GM18868 (cell line): ENCODE data around the gene THRB.

ENCODE experiments used
- ATAC-seq: cut with Tn5 transposase; IDR thresholded peaks from one replicate; pipeline ENCODE4 v1.9.1; 2021; ENCODE audit warnings: mild to moderate bottlenecking, moderate library complexity; ENCODE audit not compliant: unreplicated experiment

The THRB gene

DNA sequence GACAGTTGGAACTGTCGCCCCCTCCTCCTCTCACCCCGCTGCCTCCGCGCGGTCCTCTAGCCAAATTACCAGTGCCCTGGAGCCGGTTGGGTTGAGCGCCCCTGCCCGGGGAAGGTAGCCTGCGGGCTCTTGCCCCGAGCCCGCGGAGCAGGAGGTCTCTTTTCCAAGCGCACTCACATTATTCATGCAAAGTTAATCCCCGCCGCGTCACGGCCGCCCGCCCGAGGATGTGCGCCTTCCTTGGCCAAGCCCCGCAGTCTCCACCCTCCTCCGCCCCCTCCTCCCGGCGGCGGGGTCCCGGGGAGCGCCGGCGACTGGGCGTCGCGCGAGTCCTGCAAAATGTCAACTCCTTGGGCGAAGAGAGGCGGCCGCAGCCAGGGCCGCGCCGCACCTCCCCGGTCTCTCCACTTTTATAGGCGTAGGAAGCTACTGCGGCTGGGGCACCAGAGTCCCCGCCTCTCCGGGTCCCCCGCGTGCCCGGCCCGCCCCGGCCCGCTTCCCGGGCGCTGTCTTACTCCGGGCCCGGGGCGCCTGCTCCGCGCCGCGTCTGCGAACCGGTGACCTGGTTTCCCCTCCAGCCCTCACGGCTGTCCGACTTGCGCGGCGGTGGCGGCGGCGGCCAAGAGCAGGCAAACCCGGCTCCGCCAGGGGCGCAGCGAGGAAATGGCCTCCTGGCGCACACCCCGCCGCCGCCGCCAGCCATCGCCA is at the start of gene THRB:
TSS of gene THRB (minus strand) at position 233 of the 708 bp plus-strand sequence.
- peak; percentile 47 for ATAC-seq

DNA sequence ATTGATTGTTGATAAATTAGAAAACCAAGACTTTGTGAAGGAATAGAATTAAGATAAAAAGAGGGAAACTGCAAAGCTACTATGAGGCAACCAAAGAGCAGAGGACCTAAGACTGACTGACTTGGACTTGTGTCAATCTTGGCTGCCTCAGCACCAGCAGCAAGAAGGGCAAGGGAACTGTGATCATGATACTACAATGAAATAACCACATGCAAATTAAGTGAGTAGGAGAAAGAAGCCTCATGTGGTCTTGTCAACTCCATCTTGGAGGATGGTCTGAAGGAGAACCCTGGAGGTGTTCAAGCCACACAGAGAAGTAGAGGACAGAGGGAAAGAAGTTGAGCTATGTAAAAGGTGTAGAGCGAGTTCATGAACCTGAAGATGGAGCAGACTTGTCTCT is 47.3 kb upstream of the THRB start:
- no peak for ATAC-seq

DNA sequence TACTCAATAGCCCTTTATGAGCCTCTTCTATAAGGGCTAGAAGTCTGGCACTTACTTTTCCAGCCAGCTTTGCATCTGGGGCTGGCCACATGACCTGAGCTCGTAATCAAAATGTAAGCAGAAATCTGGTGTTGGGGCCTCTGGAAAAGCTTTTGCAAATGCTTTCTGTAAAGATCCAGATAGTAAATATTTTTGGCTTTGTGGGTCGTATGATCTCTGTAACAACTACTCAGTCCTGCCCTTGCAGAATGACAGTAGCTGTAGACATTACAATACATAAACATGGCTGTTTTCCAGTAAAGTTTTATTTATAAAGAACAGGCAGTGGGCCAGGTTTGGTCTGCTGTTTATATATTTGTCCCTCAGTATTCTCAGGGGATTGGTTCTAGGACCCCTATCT is 46.2 kb upstream of the THRB start:
- ATAC-seq = no peak

DNA sequence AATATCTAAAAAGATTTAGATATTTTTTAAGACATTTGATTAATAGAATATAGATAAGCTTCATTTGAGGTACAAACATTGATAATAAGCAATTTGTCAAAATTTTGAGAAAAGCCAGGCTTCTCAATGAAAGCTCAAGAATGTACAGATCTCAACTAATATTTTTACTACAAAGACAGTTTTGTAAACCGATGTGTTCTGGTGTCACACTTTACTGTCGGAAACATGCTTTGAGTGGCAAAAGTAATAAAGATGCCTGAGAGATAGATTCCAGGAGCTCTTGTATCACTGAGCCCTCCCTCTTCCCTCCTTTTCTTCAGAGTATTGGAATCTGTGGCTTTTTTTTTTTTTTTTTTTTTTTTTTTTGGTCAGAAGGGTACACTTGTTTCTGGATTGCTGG is 45.0 kb upstream of the THRB start:
- no peak for ATAC-seq

DNA sequence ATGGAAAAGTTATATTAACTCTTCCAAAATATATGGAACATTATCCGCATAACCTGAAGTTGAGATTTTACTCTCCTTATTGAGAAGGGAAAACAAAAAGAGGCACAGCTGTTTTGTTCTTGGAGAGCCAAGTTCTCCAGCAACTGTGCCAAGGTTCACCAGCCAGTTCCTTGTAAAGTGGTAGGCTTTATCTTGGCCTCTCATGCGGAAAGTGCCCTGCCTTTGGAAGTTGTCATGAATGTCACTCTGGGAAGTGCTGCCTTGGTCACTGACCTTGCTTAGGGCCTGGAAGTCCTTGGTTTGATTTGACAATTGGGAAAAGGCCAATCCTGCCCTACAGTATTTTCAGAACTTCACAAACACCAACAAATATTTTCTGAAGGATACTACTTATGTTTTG is 44.2 kb upstream of the THRB start:
- ATAC-seq = no peak

DNA sequence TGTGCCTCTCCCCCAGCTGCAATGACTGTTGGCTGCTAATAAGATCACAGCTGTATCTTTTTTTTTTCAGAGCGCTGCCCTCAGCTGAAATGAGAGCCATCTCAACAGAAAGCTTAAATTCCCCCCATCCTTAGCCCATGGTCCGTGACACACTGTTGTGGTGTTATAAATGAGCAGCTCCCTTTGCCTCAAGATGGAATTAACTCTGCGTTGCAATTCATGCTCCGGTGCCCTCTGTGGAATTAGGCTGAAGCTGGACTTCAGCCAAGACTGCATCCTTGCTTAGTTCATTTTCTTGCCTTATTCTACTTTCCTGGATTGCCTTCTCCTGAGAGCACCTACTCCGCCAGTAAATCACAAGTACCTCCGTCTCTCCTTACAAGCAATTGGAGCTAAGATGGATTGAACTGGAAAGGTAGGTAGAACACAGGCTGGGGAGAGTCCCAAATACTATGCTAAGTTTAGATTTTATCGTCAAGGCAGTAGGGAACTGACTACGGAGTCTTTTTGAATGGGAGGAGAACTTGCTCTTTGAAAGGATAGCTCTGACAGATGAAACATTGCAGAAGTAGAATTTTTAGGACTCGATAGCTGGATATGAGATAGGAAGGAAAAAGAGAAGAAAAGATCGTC is 39.0 kb upstream of the THRB start:
- ATAC-seq = no peak

DNA sequence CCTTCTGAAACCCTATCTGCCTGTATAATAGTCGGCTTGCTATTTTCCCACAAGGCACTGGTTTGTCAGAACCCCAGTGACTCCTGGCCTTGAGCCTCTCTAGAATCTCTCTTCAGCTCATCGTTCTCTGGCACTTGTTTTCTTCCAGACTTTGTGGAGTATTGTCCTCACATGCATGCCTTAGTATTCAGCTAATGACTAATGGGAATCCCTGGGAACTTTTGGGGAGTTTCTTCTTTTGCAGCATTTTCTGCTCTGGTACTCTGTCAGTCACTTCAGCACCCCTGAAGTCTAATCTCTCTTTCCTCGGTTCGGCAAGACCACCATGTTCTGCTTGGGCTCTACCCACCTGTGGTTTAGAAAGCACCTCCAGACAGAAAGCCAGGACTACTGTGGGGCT is 35.8 kb upstream of the THRB start:
- peak; percentile 41 for ATAC-seq

DNA sequence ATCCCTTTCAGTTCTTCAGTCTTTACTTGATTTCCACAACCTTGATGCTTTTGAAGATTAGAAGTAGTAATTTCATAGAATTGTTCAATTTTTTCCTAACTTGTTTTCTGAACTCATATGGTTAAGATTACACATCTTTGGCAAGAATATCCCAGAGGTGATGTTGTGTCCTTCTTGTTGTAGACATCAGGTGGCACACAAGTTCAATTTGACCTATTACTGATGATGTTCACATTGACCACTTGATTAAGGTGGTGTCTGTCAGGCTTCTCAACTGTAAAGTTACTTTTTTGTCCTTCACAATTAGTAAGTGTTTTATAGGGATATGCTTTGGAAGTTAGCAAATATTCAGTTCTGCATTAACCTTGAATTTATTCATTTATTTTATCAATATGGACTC is 34.6 kb upstream of the THRB start:
- ATAC-seq = no peak

DNA sequence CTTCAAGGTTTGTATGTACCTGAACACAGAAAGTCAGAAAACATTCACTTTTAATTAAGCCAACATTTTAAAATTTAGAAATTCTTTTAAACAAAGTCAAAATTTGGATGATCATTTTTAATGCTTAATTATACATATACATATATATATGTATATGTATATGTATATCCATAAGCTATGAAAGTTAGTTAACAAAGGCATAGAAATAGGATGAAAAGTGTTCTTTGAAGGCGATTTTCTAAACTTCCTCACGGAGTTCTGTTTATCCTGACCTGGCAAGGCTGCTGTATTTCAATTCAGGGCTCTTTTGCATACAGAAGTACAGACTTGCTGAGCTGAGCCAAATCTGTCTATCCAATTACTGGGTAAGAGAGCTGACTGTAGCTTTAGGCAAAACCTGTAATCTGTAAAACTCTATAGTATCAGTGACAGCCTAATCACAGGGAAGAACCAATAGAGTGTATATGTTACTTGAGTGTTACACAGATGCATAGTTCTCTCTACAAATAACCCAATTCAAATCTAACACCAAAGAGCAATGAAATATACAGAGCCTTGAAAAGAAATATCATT is 32.1 kb upstream of the THRB start:
- no peak for ATAC-seq

DNA sequence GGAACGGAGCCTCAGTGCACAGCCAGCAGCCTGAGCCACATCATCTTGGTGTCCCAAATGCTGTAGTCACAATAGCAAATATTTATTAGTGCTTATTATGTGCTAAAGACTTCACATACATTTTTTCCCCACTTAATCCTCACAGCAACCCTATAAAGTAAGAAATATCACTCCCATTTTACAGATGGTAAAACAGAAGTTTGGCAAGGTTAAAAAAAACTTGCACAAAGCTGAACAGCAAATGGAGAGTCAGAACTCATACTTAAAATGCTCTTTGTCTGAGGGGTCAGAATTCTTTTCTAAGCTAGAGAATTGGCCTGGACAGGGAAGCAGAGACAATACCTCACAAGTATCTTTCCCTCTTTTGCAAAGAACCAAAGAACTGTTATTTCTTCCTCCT is 30.9 kb upstream of the THRB start:
- ATAC-seq = no peak

DNA sequence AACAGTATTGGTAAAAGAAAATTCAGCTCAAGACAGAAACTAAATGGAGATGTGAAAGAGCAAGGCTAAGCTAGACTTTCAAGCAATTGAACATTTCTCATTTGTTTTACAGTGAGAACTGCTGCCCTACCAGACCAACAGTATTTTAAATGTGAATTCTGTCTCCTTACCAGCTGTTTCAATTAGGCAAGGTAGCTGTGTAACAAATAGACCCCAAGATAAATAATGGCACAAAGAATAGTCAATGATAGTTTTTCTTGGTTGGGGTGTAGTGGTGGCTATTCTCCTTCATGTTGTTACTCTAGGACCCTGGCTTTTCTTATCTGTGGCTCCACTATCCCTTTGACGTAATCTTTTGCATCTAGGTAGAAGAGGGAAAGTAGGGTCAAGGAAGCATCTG is 30.4 kb upstream of the THRB start:
- no peak for ATAC-seq

DNA sequence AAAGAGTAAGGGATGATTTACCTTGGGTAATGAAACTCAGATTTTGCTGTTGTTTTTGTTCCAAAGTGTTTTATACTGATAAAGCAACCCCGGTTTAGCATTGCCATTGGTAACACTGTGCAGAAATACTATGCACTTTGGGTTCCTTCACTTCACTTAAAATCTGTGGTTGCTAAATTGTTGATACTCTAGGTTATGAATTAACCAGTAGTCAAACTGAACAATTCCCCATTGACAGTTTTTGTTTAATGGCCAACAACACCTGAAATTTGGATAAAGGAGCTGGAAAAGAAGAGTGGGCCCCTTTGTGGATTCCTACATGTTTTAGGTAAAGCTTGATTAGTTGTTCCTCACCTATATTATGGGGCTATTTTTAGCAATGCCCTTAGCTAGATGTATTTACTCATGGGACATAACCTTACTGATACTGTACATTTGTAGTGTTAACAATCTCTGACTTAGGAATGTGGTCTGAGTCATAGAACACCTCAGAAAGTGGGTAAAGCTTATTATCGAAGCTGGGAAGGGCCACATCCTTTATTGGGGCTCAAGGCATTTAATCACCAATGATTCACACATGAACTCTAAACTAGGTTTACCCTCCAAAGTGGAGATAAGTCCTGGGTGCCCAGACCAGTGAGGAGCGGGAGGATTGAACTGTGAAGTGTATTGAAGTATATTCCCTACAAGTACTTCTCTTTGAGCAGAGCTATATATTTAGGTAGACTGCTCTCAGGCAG is 29.5 kb upstream of the THRB start:
- ATAC-seq = no peak

DNA sequence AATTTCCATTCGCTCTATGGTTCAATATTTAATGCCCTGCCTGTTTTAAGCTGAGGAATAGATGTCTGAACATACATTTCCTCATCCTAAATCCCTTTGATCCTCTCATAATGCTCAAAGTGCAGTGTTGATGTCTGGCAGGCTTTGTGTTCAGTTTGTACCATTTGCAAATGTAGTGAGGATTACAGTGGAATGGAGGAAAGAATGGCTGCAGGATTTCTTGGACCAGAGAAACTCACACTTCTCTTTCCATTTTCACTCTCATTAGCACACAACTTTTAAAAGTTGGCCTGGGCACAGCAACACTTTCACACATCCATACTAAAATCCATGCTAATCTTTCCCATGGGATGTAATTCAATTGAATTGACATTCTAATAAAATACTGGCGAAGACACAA is 28.6 kb upstream of the THRB start:
- ATAC-seq = no peak

DNA sequence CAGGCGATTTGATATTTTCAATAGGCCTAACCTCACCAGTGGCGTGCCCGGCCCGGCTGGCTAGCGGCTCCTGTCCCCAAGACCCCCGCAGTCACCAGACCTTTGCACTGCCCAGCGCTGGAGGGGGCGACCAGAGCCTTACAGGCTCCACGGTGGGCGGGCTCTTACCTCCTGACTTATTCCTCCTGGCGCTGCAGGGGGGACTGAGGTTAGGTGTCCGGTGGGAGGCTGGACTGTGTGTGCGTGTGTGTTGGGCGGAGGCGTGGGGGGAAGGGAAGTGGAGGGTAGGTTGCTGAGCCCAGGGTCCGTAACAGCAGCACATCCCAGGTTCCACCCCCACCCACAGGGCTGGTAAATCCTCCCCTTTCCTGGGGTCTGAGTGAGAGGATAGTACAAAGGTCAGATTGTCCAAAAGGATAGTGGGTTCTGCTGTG is 27.5 kb upstream of the THRB start:
- no peak for ATAC-seq

DNA sequence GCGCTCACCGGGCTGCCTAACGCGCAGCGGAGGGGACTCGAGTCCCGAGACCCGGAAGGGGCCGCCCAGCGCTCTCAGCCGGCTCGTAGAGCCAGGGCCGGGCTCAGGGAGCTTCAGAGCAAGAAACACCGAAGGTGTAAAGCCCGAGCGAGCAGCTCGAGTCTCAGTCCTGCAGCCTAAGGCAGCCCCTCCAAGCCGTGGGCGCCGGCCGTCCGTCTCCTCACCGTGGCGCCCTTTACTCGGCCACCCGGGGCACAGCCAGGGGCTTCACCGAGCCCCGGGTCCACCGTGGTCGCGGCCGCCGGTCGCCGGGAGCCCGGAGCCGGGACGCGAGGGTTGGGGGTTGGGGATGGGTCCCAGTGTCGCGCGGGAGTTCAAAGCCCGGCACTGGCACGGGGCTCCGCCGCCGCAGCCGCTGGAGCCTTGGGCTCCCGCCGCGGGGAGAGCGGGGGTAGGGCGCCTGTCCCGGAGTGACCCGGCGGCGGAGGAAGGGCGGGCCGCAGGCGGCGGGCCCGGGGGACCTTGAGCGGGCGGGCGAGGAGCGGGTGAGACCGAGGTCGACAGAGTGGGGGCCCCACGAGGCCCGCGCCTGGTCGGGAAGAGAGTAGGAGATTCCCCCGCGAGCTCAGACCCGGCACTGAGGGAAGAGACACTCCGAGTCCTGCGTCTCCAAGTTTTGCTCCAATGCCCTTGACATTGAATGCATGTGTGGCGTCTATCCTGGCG is 26.9 kb upstream of the THRB start:
- ATAC-seq = no peak

DNA sequence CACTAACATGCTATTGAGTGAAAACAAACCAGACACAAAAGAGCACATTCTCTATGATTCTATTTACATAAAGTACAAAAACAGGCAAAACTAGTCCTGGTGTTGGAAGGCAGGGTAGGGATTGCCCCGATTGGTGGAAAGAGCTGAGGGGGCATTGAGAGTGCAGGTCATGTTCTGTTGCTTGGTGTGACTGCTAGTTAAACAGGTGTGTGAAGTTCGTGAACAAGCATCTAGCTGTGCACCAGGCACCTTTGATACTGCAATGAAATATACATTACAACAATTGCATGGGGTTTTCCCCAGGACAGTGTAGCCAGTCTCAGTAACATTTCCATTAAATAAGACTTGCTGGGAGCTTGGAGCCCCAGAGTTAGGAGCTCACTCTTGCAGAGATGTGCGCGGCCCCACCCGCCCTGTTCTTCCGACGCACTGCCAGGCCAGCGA is 26.3 kb upstream of the THRB start:
- no peak for ATAC-seq

DNA sequence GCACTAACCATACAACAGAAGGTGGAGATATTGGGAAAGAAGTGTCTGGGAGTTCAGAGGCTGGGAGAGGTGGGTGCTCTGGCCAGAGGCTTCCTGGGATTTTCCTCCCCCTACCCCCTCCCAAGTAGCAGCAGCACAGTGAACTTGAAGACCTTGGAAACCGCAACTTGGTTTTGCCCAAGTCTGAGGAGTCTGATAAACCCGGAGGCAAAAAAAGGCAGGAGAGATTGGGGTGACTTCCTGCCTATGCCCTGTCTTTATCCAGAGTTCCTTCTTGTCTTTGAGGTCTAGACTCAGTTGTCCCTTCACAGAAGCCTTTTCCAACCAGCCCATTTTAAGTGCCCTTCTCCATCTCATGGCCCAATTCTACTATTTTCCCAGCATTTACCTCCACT is 25.4 kb upstream of the THRB start:
- ATAC-seq = no peak

DNA sequence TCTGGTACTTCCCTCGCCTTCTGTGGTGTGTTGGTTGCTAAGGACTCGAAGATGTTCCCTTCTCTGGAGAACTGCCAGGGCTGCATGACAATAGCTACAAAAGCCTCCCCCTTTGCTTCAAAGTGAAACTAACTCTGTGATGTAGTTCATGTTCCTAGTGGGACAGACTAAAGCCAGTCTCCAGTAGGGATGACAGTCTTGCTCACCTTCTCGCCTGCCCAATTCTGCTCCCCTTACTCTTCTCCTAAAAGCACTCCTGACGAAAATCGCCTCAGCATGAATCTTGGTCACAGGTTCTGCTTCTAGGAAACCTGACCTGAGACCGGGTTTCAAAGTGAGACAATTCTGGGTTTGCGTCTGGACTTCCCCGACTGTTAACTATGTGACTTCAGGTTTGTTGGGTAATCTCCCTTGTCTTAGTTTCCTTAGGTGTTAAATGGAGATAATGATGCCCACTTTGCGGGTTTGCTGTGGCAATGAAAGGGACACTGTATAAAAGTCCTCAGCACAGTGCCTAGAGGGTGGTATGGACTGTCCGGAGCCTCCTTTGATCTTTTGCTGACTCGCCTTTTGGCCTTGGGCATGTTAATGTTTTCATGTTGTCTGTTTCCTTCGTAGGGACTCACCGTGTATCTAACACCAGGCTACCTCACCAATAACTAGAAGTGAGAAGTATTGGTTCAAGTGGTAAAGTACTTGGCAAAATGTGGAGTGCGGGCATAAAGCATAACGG is 24.9 kb upstream of the THRB start:
- peak; percentile 82 for ATAC-seq

DNA sequence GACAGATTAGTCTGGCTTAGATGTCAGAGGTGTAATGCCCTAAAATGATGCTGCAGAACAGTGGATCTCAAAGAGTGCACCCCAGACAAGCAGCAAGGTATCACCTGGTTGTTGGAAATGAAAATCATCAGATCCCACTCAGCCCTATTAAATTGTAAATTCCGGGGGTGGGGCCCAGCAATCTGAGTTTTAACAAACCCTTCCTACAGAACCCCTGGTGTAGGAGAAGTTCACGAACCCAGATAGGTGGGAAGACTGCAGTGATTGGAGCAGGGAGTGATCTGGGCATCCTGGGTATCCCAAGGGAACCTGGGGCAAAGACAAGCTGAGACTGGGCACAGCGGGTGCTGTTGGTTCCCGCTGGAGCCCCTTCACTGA is 24.3 kb upstream of the THRB start:
- no peak for ATAC-seq

DNA sequence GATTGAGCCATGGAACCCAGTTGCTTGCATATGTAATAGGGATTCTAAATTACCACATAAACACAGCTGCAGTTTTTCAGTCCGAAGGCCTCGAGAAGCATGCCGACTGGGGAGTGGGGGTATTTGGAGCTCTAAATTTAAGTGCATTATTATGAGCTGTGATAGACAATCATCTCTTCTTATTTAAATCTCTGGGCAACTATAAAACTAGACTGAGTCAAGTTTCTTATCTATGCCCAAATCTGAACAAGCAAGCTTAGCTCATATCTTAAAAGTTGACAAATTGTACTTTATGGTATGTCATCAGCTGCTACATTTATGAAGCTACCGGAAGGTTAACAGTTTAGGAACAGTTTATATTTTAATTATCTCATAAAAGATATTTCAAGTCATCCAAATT is 19.5 kb upstream of the THRB start:
- no peak for ATAC-seq

DNA sequence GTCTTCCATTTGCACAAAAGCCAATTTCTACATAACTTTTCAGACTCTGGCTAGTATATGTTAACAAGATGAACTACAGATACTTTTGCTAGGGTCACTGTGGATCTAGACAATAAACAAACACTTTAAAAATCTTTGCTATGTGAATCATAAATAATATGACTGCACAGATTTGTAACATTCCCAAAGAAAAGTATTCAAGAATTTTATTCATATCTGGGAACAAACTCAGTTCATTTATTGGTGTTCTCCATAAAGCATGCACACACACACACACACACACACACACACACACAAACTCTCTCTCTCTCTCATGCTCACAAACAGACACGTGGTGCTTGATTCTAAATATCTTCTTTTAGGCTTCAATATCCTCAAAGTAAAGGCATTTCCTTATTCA is 18.8 kb upstream of the THRB start:
- ATAC-seq = no peak
